ENCODE measurements around the gene EXOSC1.

DNA sequence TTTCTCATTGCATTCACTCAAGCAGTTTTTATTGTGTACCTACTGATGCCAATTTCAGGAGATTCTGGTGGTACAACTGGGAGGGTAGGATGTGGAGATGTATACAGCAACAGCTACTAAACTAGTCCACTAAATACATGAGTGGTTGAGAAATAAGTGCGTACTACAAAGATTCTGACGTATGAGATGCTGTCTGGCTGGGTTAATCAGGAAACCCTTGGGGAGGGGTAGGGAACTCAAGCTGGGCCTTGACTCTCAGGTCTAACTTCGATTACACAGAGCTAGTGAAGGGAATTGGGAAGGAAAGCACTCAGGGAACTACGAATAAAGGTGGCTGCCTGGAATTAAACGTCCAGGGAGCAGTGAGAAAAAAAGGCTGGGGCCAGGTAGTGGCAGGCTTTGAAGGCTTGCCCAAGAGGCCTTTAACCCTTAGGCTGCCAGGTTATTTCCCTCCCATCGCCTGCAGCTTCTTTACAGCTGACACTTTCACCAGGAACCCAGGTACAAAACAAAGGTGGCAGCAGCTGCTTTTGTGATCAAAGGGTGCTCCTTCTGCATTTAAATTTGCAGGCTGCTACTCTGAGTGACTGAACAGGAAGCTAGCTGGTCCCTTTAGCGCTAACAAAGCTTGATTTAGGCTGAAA is 49.2 kb upstream of the EXOSC1 start:
- TF ChIP-seq, protein P1, sequence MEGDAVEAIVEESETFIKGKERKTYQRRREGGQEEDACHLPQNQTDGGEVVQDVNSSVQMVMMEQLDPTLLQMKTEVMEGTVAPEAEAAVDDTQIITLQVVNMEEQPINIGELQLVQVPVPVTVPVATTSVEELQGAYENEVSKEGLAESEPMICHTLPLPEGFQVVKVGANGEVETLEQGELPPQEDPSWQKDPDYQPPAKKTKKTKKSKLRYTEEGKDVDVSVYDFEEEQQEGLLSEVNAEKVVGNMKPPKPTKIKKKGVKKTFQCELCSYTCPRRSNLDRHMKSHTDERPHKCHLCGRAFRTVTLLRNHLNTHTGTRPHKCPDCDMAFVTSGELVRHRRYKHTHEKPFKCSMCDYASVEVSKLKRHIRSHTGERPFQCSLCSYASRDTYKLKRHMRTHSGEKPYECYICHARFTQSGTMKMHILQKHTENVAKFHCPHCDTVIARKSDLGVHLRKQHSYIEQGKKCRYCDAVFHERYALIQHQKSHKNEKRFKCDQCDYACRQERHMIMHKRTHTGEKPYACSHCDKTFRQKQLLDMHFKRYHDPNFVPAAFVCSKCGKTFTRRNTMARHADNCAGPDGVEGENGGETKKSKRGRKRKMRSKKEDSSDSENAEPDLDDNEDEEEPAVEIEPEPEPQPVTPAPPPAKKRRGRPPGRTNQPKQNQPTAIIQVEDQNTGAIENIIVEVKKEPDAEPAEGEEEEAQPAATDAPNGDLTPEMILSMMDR (IDR thresholded peaks at IDR 0.05; ENCODE audit: poor library complexity): no peak
- TF ChIP-seq EZH2 (IDR thresholded peaks at IDR 0.05; ENCODE audit: borderline replicate concordance) (no peak), EZH2phosphoT487 (IDR thresholded peaks at IDR 0.05; ENCODE audit: low read depth, severe bottlenecking, unreplicated experiment) (no peak)
